ENCODE results near the gene TRAF7.

- TF ChIP-seq CTCF (IDR thresholded peaks at IDR 0.05; ENCODE audit: low read length): no peak
- TF ChIP-seq EZH2 (optimal IDR thresholded peaks at IDR 0.05; ENCODE audit: low read depth, low read length): no peak
- no peak for TF ChIP-seq EZH2phosphoT487 (IDR thresholded peaks at IDR 0.05; ENCODE audit: low read length)
Measured at GRCh38 chr16:2151188-2152091, 4.1 kb upstream of the TRAF7 start.

Measured in MM.1S (cell line).